ENCODE data around the gene RAB11A.

Gene RAB11A

GRCh38 chr15:65873256-65873655 lies 4.0 kb downstream of the RAB11A start:
- Histone ChIP-seq H3K27me3 (ENCODE audit: insufficient read depth, low read length, poor library complexity) (no peaks in the 10 kb centered on the region), H3K9me3 (ENCODE audit: insufficient read depth, low read length, severe bottlenecking) (no peaks in the 10 kb centered on the region), H3K27ac (ENCODE audit: low read length) (no peak overlapping the region), H4K20me1 (ENCODE audit: insufficient read depth, low read length) (peaks cover 33% of the 10 kb centered on the region; the same call in 1 of the 2 replicates), H3K9ac (ENCODE audit: low read depth, low read length) (no peak overlapping the region), H3K4me2 (ENCODE audit: insufficient read depth, low read length) (no peak overlapping the region), H3K4me1 (ENCODE audit: insufficient read depth, low read length) (peaks cover 29% of the 10 kb centered on the region), H2AFZ (ENCODE audit: low read depth, low read length) (no peak overlapping the region), H3K4me3 (ENCODE audit: low read depth in 1 of 2, low read length in 2 of 2) (no peak overlapping the region), H3K79me2 (ENCODE audit: insufficient read depth, low read length) (peaks cover 86% of the 10 kb centered on the region), H3K36me3 (ENCODE audit: insufficient read depth, low read length) (peaks cover 41% of the 10 kb centered on the region)
- TF ChIP-seq CTCF (IDR thresholded peaks at IDR 0.05; ENCODE audit: borderline replicate concordance, extremely low read depth, low read length, poor library complexity, severe bottlenecking): no peak
- ATAC-seq (ENCODE audit: insufficient read depth, low read depth) (no peak), DNase-seq (no peak)

- no peak for ATAC-seq (ENCODE audit: insufficient read depth, low read depth)
- TF ChIP-seq CTCF (IDR thresholded peaks at IDR 0.05; ENCODE audit: borderline replicate concordance, extremely low read depth, low read length, poor library complexity, severe bottlenecking): no peak
- H3K4me2 ChIP-seq (ENCODE audit: insufficient read depth, low read length): no peak overlapping the region
- no peak for DNase-seq
- peaks cover 28% of the 10 kb centered on the region for H3K4me1 ChIP-seq (ENCODE audit: insufficient read depth, low read length)
- no peaks in the 10 kb centered on the region for H3K27me3 ChIP-seq (ENCODE audit: insufficient read depth, low read length, poor library complexity)
- H3K27ac ChIP-seq (ENCODE audit: low read length): no peak overlapping the region
- peaks cover 58% of the 10 kb centered on the region for H3K36me3 ChIP-seq (ENCODE audit: insufficient read depth, low read length)
- no peaks in the 10 kb centered on the region for H3K9me3 ChIP-seq (ENCODE audit: insufficient read depth, low read length, severe bottlenecking)
- peaks cover 28% of the 10 kb centered on the region; the same call in 1 of the 2 replicates for H4K20me1 ChIP-seq (ENCODE audit: insufficient read depth, low read length)
- H2AFZ ChIP-seq (ENCODE audit: low read depth, low read length): no peak overlapping the region
- H3K4me3 ChIP-seq (ENCODE audit: low read depth in 1 of 2, low read length in 2 of 2): no peak overlapping the region
- peaks cover 79% of the 10 kb centered on the region for H3K79me2 ChIP-seq (ENCODE audit: insufficient read depth, low read length)
- H3K9ac ChIP-seq (ENCODE audit: low read depth, low read length): no peak overlapping the region
Observed at GRCh38 chr15:65875458-65875857, 6.2 kb downstream of the RAB11A start.

DNA sequence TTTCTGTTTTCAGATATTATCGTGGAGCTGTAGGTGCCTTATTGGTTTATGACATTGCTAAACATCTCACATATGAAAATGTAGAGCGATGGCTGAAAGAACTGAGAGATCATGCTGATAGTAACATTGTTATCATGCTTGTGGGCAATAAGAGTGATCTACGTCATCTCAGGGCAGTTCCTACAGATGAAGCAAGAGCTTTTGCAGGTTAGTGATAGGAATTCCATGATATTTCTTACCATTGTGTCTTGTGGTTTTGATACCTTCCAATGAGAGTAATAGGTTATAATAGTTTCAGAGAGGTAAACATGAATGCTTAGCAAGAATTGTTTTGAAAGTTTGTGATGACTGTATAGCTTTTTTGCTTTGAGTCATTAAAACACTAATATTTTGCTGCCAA lies 8.5 kb downstream of the RAB11A start:
- peaks cover 76% of the 10 kb centered on the region for H3K36me3 ChIP-seq (ENCODE audit: insufficient read depth, low read length)

More for the DNA sequence above, 8.5 kb downstream of the RAB11A start:
- Histone ChIP-seq H3K9ac (ENCODE audit: low read depth, low read length) (no peak overlapping the region), H2AFZ (ENCODE audit: low read depth, low read length) (no peak overlapping the region), H3K4me1 (ENCODE audit: insufficient read depth, low read length) (peaks cover 27% of the 10 kb centered on the region; the same call in 1 of the 2 replicates), H3K79me2 (ENCODE audit: insufficient read depth, low read length) (peaks cover 61% of the 10 kb centered on the region), H3K4me3 (ENCODE audit: low read depth in 1 of 2, low read length in 2 of 2) (no peak overlapping the region), H3K4me2 (ENCODE audit: insufficient read depth, low read length) (no peak overlapping the region), H3K27ac (ENCODE audit: low read length) (no peak overlapping the region), H3K9me3 (ENCODE audit: insufficient read depth, low read length, severe bottlenecking) (no peaks in the 10 kb centered on the region), H3K27me3 (ENCODE audit: insufficient read depth, low read length, poor library complexity) (no peaks in the 10 kb centered on the region), H4K20me1 (ENCODE audit: insufficient read depth, low read length) (peaks cover 24% of the 10 kb centered on the region; the same call in 1 of the 2 replicates)
- ATAC-seq (ENCODE audit: insufficient read depth, low read depth) (no peak), DNase-seq (no peak)
- TF ChIP-seq EZH2 (IDR thresholded peaks at IDR 0.05; ENCODE audit: borderline replicate concordance, low read depth, low read length, severe bottlenecking) (no peak), CTCF (IDR thresholded peaks at IDR 0.05; ENCODE audit: borderline replicate concordance, extremely low read depth, low read length, poor library complexity, severe bottlenecking) (no peak)

All from DND-41 (cell line).